AG09309 (cell line): Measurements from ENCODE around the gene EEA1.

Source experiments
- DNase-seq: peaks from one replicate; pipeline ENCODE4 v3.0.0-alpha.2; 2010; ENCODE audit warnings: low read depth
- H3K4me3 ChIP-seq: 2 replicates; pipeline ENCODE4 v1.5.1; 2011; ENCODE audit warnings: mild to moderate bottlenecking, low read depth, low read length, moderate library complexity; ENCODE audit not compliant: control insufficient read depth
- TF ChIP-seq, protein P1 (sequence below): IDR thresholded peaks from 2 replicates; pipeline ENCODE4 v1.5.1; 2011; ENCODE audit warnings: mild to moderate bottlenecking, low read depth, low read length, inconsistent platforms; ENCODE audit not compliant: insufficient read depth, control insufficient read depth; ENCODE audit errors: missing control alignments

Gene EEA1

DNA sequence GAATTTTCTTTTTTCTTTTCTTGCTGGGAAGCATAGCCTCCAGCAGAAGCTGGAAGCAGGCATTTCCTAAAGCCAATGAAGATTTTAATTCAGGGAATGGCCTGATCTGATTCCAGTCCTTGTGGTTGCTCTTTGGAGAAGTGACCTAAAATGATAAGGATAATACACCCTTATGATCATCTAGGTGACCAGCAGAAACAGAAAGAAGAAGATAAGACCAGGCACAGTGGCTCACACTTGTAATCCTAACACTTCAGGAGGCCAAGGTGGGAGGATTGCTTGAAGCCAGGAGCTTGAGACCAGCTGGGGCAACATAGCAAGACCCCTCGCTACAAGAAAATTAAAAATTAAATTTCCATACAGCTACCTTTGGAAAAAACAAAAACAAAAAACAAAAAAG, 51.2 kb downstream of the EEA1 start:
- TF ChIP-seq, protein P1, sequence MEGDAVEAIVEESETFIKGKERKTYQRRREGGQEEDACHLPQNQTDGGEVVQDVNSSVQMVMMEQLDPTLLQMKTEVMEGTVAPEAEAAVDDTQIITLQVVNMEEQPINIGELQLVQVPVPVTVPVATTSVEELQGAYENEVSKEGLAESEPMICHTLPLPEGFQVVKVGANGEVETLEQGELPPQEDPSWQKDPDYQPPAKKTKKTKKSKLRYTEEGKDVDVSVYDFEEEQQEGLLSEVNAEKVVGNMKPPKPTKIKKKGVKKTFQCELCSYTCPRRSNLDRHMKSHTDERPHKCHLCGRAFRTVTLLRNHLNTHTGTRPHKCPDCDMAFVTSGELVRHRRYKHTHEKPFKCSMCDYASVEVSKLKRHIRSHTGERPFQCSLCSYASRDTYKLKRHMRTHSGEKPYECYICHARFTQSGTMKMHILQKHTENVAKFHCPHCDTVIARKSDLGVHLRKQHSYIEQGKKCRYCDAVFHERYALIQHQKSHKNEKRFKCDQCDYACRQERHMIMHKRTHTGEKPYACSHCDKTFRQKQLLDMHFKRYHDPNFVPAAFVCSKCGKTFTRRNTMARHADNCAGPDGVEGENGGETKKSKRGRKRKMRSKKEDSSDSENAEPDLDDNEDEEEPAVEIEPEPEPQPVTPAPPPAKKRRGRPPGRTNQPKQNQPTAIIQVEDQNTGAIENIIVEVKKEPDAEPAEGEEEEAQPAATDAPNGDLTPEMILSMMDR = no peak
- H3K4me3 ChIP-seq = no peak overlapping the region
- DNase-seq = no peak

DNA sequence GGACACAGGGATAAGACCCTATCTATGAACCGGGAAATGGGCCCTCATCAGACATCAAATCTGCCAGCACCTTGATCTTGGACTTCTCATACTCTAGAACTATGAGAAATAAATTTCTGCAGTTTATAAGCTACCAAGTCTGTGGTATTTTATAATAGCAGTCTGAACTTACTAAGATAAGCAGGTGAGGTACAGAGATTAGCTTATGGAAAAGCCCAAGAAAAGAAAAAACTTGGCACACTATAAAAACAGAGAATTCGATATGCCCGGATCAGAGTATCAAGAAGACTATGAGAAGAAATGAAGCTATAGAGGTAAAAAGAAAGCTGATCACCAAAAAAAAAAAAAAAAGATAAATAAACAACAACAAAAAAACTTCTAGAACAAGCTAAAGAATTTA, 52.6 kb downstream of the EEA1 start:
- DNase-seq = no peak
- no peak overlapping the region for H3K4me3 ChIP-seq
- TF ChIP-seq, protein P1 = no peak

DNA sequence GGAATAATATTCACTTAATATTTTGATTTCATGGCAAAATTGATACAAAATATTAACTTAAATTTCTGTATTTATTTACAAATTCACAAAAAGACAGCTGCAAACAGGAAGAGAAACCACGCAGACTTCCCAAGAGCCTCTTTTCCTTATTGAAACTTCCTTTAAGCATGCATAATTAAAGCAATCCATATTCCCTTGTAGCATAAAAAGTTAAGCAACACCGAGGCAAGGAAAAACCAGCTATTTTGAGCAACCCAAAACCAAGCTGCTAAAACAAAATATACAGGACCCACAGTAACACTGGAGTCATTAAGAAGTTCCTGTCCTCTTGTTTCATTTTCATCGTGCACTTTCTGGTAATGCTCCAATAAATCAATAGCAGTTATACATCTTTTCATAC, 58.0 kb downstream of the EEA1 start:
- TF ChIP-seq, protein P1 = no peak
- H3K4me3 ChIP-seq = no peak overlapping the region
- peak; percentile 5 for DNase-seq

DNA sequence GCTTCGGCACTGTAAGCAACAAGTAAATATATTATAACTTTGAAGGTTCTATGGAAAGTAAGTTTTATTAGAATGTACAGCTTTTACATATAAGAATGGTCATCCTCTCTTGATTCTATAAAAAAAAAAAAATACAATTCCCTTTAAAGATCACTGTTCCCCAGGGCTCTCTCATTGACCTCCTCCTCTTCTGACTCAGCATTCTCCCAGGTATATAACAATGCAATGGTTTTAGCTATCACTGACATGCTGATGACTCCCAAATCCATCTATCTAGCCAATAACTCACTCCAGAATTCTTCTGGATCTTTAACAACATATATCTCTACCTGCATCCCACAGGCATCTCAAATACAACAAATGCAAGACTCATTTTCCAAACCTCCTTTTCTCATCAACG, 62.7 kb downstream of the EEA1 start:
- H3K4me3 ChIP-seq = no peak overlapping the region
- no peak for DNase-seq
- TF ChIP-seq, protein P1 = no peak

DNA sequence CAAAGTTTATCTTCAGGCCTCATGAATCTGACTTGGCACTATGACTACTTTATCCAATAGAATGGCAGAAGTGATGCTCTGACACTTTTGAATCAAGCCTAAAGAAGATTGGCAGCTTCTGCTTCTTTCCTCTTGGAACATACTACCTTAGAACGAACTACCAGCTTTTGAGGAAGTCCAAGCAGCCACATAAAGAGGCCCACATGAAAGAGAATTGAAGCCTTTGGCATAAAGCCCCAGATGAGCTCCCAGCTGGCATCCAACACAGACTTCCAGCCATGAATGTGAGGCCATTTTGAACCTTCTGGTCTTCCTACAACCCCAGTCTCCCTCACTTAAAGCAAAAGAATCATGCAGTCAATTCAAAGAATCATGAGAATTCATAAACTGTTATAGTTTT, 65.8 kb downstream of the EEA1 start:
- no peak overlapping the region for H3K4me3 ChIP-seq
- TF ChIP-seq, protein P1 = no peak
- DNase-seq = no peak

DNA sequence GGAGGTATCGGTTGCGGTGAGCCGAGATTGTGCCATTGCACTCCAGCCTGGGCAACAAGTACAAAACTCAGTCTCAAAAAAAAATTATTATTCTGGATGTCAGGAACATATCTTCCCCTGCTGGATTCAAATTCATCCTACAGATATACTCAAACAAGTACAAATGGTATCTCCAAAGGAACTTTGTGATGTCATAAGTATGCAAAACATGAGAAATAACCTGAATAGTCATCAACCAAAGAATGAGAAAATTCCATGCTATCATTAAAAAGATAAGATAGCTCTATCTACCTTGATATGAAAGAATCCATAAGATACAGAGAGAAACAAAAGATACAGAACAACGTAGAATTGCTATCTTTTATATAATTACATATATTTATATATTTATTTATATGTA, 67.7 kb downstream of the EEA1 start:
- TF ChIP-seq, protein P1 = no peak

DNA sequence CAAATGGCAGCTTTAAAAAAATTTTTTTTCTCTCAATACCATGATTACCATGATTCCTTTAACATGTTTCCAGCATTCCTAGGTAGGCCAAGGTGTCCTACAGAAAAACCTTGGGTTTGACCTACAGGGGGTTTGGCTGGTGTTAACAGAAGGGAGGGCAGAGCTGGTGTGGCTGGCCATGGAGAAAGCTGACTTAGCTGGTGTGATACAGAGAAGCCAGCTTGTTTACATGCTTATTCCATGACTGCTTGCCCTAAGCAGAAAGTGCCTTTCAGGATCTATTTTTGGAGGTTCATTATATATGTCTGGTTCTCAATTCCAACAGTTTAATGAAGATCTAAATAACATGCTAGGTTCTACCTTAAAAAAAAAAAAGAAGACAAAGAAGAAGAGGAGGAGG, 68.6 kb downstream of the EEA1 start:
- no peak for DNase-seq
- no peak overlapping the region for H3K4me3 ChIP-seq
- TF ChIP-seq, protein P1 = no peak

More for the DNA sequence above, 67.7 kb downstream of the EEA1 start:
- no peak overlapping the region for H3K4me3 ChIP-seq
- DNase-seq = no peak
